ENCODE results near the gene CCT6A. TPM values are rescaled to one million over a fixed set of nuclear protein-coding genes. Genes with fewer than 3 reads are reported as not detected.
A peak's percentile ranks its signal among the peaks of the same experiment; 100 is the strongest.
"Not testable (repeated sequence)": the region's sequence is repeated elsewhere in the genome, so short reads cannot be mapped to it uniquely, and the experiment has no call there.

Gene CCT6A
- total RNA-seq, 1 donor from 2014 or later, result 394 TPM

DNA sequence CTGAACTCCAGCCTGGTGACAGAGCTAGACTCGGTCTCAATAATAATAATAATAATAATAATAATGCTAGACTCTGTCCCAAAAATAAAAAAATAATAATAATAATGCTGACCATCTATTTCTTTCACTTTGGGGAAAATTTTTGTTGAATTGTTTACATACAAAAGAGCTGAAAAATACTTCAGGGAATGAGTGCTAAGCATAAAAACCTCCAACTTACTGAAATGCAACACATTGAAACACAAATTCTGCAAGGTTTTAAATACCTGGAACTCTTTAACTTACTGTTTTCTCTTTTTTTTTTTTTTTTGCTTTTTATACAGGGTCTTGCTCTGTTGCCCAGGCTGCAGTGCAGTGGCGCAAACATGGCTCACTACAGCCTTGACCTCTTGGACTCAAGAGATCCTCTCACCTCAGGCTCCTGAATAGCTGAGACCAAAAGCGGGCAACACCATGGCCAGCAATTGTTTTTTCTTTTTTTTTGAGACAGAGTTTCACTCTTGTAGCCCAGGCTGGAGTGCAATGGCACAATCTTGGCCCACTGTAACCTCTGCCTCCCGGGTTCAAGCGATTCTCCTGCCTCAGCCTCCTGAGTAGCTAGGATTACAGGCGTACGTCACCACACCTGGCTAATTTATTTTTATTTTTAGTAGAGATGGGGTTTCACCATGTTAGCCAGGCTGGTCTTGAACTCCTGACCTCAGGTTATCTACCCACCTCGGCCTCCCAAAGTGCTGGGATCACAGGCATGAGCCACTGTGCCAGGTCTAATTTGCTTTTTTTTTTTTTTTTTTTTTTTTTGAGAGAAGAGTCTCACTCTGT lies 46.8 kb downstream of the CCT6A start:
- DNase-seq (ENCODE audit: low read depth, low spot score), result not testable (repeated sequence)

DNA sequence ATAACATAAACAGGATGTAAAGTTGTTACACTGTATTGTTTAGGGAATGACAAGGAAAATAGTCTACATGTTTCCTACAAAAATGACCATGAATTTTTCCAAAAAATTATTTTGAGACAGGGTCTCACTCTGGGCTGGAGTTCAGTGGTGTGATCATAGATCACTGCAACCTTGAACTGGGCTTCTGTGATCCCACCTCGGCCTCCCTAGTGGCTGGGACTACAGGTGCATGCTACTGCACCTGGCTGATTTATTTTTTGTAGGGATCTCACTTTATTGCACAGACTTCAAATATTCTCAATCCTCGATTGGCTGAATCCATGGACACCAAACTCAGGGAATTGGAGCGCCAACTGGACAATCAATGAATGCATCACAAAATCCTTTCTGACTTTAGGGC lies 48.1 kb downstream of the CCT6A start:
- no peak for DNase-seq (ENCODE audit: low read depth, low spot score)

DNA sequence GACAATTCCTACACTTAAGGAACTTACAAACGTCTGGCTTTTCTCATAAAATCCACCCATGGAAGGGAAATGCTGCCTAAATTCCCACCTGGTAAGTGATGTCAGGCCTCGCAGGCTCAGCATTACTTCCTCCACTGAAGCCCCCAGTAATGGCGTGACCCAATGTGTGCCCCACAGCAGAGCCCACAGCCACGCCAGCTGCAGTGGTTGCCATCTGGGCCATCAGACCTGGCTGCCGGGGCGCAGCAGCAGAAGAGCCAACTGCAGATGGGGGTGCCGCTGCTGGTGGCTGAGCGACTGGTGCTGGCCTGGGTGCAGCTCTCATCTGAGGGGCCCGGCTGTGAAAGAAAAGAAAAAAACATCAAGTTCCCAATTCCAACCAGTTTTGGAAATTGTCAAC lies 52.6 kb downstream of the CCT6A start:
- DNase-seq (ENCODE audit: low read depth, low spot score), result not testable (repeated sequence)

DNA sequence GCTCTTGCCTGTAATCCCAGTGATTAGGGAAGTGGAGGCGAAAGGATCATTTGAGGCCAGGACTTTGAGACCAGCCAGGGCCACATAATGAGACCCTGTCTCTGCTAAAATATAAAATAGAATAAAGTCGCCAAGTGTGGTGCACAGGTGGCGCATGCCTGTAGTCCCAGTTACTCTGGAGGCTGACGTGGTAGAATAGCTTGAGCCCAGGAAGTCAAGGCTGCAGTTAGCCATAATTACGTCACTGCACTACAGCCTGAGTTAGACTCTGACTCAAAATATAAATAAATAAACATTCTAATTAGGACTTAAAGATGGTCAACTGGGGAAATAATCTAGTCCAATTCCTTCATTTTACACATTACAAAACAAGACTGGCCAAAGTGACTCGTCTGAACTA lies 53.9 kb downstream of the CCT6A start:
- DNase-seq (ENCODE audit: low read depth, low spot score), result no peak

- DNase-seq (ENCODE audit: low read depth, low spot score), result peak; percentile 97
These were observed 54.8 kb downstream of the CCT6A start, which contains the start of gene CHCHD2 for GRCh38 chr7:56106108-56107073. Gene CHCHD2, minus strand, starts transcription at chr7:56106476. Its CDS starts 63 bp downstream, at chr7:56106413.

GRCh38 chr7:56107954-56108258 lies 56.3 kb downstream of the CCT6A start:
- DNase-seq (ENCODE audit: low read depth, low spot score), result no peak

- DNase-seq (ENCODE audit: low read depth, low spot score), result no peak
These were observed 59.0 kb downstream of the CCT6A start for GRCh38 chr7:56110611-56111010.

- DNase-seq (ENCODE audit: low read depth, low spot score), result not testable (repeated sequence)
These were observed 60.7 kb downstream of the CCT6A start for GRCh38 chr7:56112244-56112643.

Other genes starting within 250 kb of the CCT6A start
- gene SEPTIN14, start 189.0 kb upstream of the CCT6A start, total RNA-seq, result not detected in 2 replicates
- gene ZNF713, start 164.3 kb upstream of the CCT6A start, total RNA-seq, result 2.5 and 3.6 TPM in 2 replicates
- gene MRPS17, start 99.9 kb upstream of the CCT6A start, total RNA-seq, result 20.9 and 32.6 TPM in 2 replicates
- gene NIPSNAP2, start 87.2 kb upstream of the CCT6A start, total RNA-seq, result 36.9 and 49.5 TPM in 2 replicates
- 55.8 and 79.4 TPM in 2 replicates for gene PSPH, start 321 bp upstream of the CCT6A start, total RNA-seq
- 129 and 164 TPM in 2 replicates for gene SUMF2, start 12.5 kb downstream of the CCT6A start, total RNA-seq
- 0.46 and 0.59 TPM in 2 replicates for gene PHKG1, start 41.2 kb downstream of the CCT6A start, total RNA-seq
- 219 and 373 TPM in 2 replicates for gene CHCHD2, start 54.7 kb downstream of the CCT6A start, total RNA-seq
- not detected in 2 replicates for gene NUPR2, start 64.7 kb downstream of the CCT6A start, total RNA-seq